ENCODE data around the gene LSM3. TPM values are rescaled to one million over a fixed set of nuclear protein-coding genes. Genes with fewer than 3 reads are reported as not detected.

Gene LSM3
- total RNA-seq, 5 donors from 2014 or later (not counting 1 experiment from before 2014, with no cell fraction given): 6.7 to 8.4 (median 7.3) TPM

- DNase-seq: no peak
- Mint-ChIP-seq H3K27me3 (no peaks in the 10 kb centered on the region), H3K27ac (no peak overlapping the region), H3K4me1 (peaks cover 40 to 43% (median 42%) of the 10 kb centered on the region in 3 donors), H3K9me3 (no peaks in the 10 kb centered on the region), H3K4me3 (no peak overlapping the region), H3K36me3 (peaks cover 56% of the 10 kb centered on the region)
- WGBS (ENCODE audit: insufficient coverage): 92% methylated on average over 2 of the region's 4 CpGs
- ChIA-PET CTCF (no interaction called here), POLR2A (no interaction called here)
- Histone ChIP-seq H3K27ac (ENCODE audit: low read length) (no peak overlapping the region), H3K4me3 (ENCODE audit: control insufficient read depth in 1 of 2, extremely low read depth in 1 of 2, low read length in 1 of 2) (no peak overlapping the region), H3K27me3 (replicated peaks in 1 of 2; ENCODE audit: control insufficient read depth in 2 of 2, extremely low read depth in 1 of 2, insufficient read depth in 2 of 2, low read length in 1 of 2) (no peaks in the 10 kb centered on the region), H3K4me1 (ENCODE audit: control insufficient read depth in 1 of 2, extremely low read depth in 1 of 2, insufficient read depth in 2 of 2, low read length in 2 of 2) (no peaks in the 10 kb centered on the region), H3K36me3 (ENCODE audit: control insufficient read depth in 2 of 2, extremely low read depth in 1 of 2, insufficient read depth in 1 of 2, low read length in 1 of 2) (peaks cover 0 to 33% of the 10 kb centered on the region in 2 donors), H3K9me3 (no peaks in the 10 kb centered on the region)
- ATAC-seq (replicated peaks in 1 of 4): no peak
Measured at GRCh38 chr3:14194865-14195264, 16.2 kb downstream of the LSM3 start.

GRCh38 chr3:14199641-14200040, 21.0 kb downstream of the LSM3 start:
- no peak overlapping the region for H3K4me3 Mint-ChIP-seq
- H3K36me3 ChIP-seq (ENCODE audit: control insufficient read depth in 2 of 2, extremely low read depth in 1 of 2, insufficient read depth in 1 of 2, low read length in 1 of 2): peaks cover 0 to 40% of the 10 kb centered on the region in 2 donors
- POLR2A ChIA-PET: no interaction called here

GRCh38 chr3:14200276-14200675, 21.7 kb downstream of the LSM3 start:
- H3K27ac ChIP-seq (ENCODE audit: low read length): no peak overlapping the region
- H3K9me3 ChIP-seq: no peaks in the 10 kb centered on the region
- CTCF ChIA-PET: interaction anchor here (0.6 to 1.9 kb wide), 5 partner anchors 12 to 308 kb away, joined by 3 to 7 read pairs (median 3); no protein-coding TSS in a partner anchor
- H3K27me3 Mint-ChIP-seq: no peaks in the 10 kb centered on the region
- H3K4me3 Mint-ChIP-seq: no peak overlapping the region
- no peak for ATAC-seq (replicated peaks in 1 of 4)
- peaks cover 4 to 5% (median 5%) of the 10 kb centered on the region in 3 donors for H3K4me1 Mint-ChIP-seq
- POLR2A ChIA-PET: no interaction called here
- WGBS (ENCODE audit: insufficient coverage): 100% methylated on average over 2 of the region's 4 CpGs
- peaks cover 0 to 37% of the 10 kb centered on the region in 2 donors for H3K36me3 ChIP-seq (ENCODE audit: control insufficient read depth in 2 of 2, extremely low read depth in 1 of 2, insufficient read depth in 1 of 2, low read length in 1 of 2)
- no peaks in the 10 kb centered on the region for H3K27me3 ChIP-seq (replicated peaks in 1 of 2; ENCODE audit: control insufficient read depth in 2 of 2, extremely low read depth in 1 of 2, insufficient read depth in 2 of 2, low read length in 1 of 2)
- DNase-seq: no peak
- H3K36me3 Mint-ChIP-seq: peaks cover 35% of the 10 kb centered on the region
- no peaks in the 10 kb centered on the region for H3K9me3 Mint-ChIP-seq
- no peak overlapping the region for H3K27ac Mint-ChIP-seq
- peaks cover 0 to 7% of the 10 kb centered on the region in 2 experiments for H3K4me1 ChIP-seq (ENCODE audit: control insufficient read depth in 1 of 2, extremely low read depth in 1 of 2, insufficient read depth in 2 of 2, low read length in 2 of 2)
- H3K4me3 ChIP-seq (ENCODE audit: control insufficient read depth in 1 of 2, extremely low read depth in 1 of 2, low read length in 1 of 2): no peak overlapping the region

More at GRCh38 chr3:14199641-14200040, 21.0 kb downstream of the LSM3 start:
- 100% methylated on average over 3 of the region's 4 CpGs for WGBS (ENCODE audit: insufficient coverage)
- H3K4me1 Mint-ChIP-seq: peaks cover 4 to 9% (median 9%) of the 10 kb centered on the region in 3 donors
- Histone ChIP-seq H3K27me3 (replicated peaks in 1 of 2; ENCODE audit: control insufficient read depth in 2 of 2, extremely low read depth in 1 of 2, insufficient read depth in 2 of 2, low read length in 1 of 2) (no peaks in the 10 kb centered on the region), H3K9me3 (no peaks in the 10 kb centered on the region), H3K27ac (ENCODE audit: low read length) (no peak overlapping the region), H3K4me1 (ENCODE audit: control insufficient read depth in 1 of 2, extremely low read depth in 1 of 2, insufficient read depth in 2 of 2, low read length in 2 of 2) (peaks cover 0 to 7% of the 10 kb centered on the region in 2 experiments), H3K4me3 (ENCODE audit: control insufficient read depth in 1 of 2, extremely low read depth in 1 of 2, low read length in 1 of 2) (no peak overlapping the region)
- H3K27ac Mint-ChIP-seq: no peak overlapping the region
- CTCF ChIA-PET: no interaction called here
- H3K9me3 Mint-ChIP-seq: no peaks in the 10 kb centered on the region
- ATAC-seq (replicated peaks in 1 of 4) (no peak), DNase-seq (no peak)
- H3K36me3 Mint-ChIP-seq: peaks cover 35% of the 10 kb centered on the region
- no peaks in the 10 kb centered on the region for H3K27me3 Mint-ChIP-seq

GRCh38 chr3:14200841-14201240, 22.2 kb downstream of the LSM3 start:
- H3K27ac Mint-ChIP-seq: no peak overlapping the region
- POLR2A ChIA-PET: interaction anchor here in 1 of 2 donors (0.5 kb wide), 1 partner anchor 10 kb away, joined by 5 read pairs; no protein-coding TSS in a partner anchor

GRCh38 chr3:14201940-14202684, 23.5 kb downstream of the LSM3 start:
- Mint-ChIP-seq H3K4me3 (no peak overlapping the region), H3K27ac (no peak overlapping the region), H3K9me3 (no peaks in the 10 kb centered on the region), H3K4me1 (peaks cover 4 to 5% (median 5%) of the 10 kb centered on the region in 3 donors), H3K36me3 (peaks cover 29% of the 10 kb centered on the region), H3K27me3 (no peaks in the 10 kb centered on the region)
- POLR2A ChIA-PET: interaction anchor here in 1 of 2 donors (0.6 kb wide), 1 partner anchor 8 kb away, joined by 6 read pairs; no protein-coding TSS in a partner anchor
- H3K9me3 ChIP-seq: no peaks in the 10 kb centered on the region
- CTCF ChIA-PET: interaction anchor here (1.9 to 2.1 kb wide), 2 partner anchors 265 to 306 kb away, joined by 7 read pairs; no protein-coding TSS in a partner anchor
- no peak for DNase-seq
- WGBS (ENCODE audit: insufficient coverage): 100% methylated on average over 5 of the region's 7 CpGs
- H3K27ac ChIP-seq (ENCODE audit: low read length): no peak overlapping the region
- H3K36me3 ChIP-seq (ENCODE audit: control insufficient read depth in 2 of 2, extremely low read depth in 1 of 2, insufficient read depth in 1 of 2, low read length in 1 of 2): peaks cover 0 to 25% of the 10 kb centered on the region in 2 donors
- ATAC-seq (replicated peaks in 1 of 4): no peak
- no peaks in the 10 kb centered on the region for H3K27me3 ChIP-seq (replicated peaks in 1 of 2; ENCODE audit: control insufficient read depth in 2 of 2, extremely low read depth in 1 of 2, insufficient read depth in 2 of 2, low read length in 1 of 2)
- H3K4me3 ChIP-seq (ENCODE audit: control insufficient read depth in 1 of 2, extremely low read depth in 1 of 2, low read length in 1 of 2): no peak overlapping the region
- H3K4me1 ChIP-seq (ENCODE audit: control insufficient read depth in 1 of 2, extremely low read depth in 1 of 2, insufficient read depth in 2 of 2, low read length in 2 of 2): peaks cover 0 to 7% of the 10 kb centered on the region in 2 experiments

More at GRCh38 chr3:14200841-14201240, 22.2 kb downstream of the LSM3 start:
- H3K36me3 Mint-ChIP-seq: peaks cover 35% of the 10 kb centered on the region
- CTCF ChIA-PET: interaction anchor here in 1 of 2 donors (0.6 to 1.9 kb wide), 3 partner anchors 12 to 305 kb away, joined by 3 to 7 read pairs (median 3); no protein-coding TSS in a partner anchor
- WGBS (ENCODE audit: insufficient coverage): 100% methylated on average over 1 of the region's 4 CpGs
- peaks cover 0 to 7% of the 10 kb centered on the region in 2 experiments for H3K4me1 ChIP-seq (ENCODE audit: control insufficient read depth in 1 of 2, extremely low read depth in 1 of 2, insufficient read depth in 2 of 2, low read length in 2 of 2)
- peaks cover 0 to 34% of the 10 kb centered on the region in 2 donors for H3K36me3 ChIP-seq (ENCODE audit: control insufficient read depth in 2 of 2, extremely low read depth in 1 of 2, insufficient read depth in 1 of 2, low read length in 1 of 2)
- H3K4me3 Mint-ChIP-seq: no peak overlapping the region
- no peak for ATAC-seq (replicated peaks in 1 of 4)
- H3K4me1 Mint-ChIP-seq: peaks cover 4 to 5% (median 5%) of the 10 kb centered on the region in 3 donors
- no peaks in the 10 kb centered on the region for H3K27me3 ChIP-seq (replicated peaks in 1 of 2; ENCODE audit: control insufficient read depth in 2 of 2, extremely low read depth in 1 of 2, insufficient read depth in 2 of 2, low read length in 1 of 2)
- H3K27me3 Mint-ChIP-seq: no peaks in the 10 kb centered on the region
- no peak overlapping the region for H3K27ac ChIP-seq (ENCODE audit: low read length)
- H3K9me3 ChIP-seq: no peaks in the 10 kb centered on the region
- H3K9me3 Mint-ChIP-seq: no peaks in the 10 kb centered on the region
- DNase-seq: no peak
- no peak overlapping the region for H3K4me3 ChIP-seq (ENCODE audit: control insufficient read depth in 1 of 2, extremely low read depth in 1 of 2, low read length in 1 of 2)

- H3K4me1 Mint-ChIP-seq: peaks cover 4 to 5% (median 5%) of the 10 kb centered on the region in 3 donors
- H3K27ac Mint-ChIP-seq: peak overlapping the region in 1 of 2 donors; percentile 64
- no peaks in the 10 kb centered on the region for H3K9me3 Mint-ChIP-seq
- H3K27me3 Mint-ChIP-seq: no peaks in the 10 kb centered on the region
- 80% methylated on average over 20 of the region's 23 CpGs for WGBS (ENCODE audit: insufficient coverage)
- H3K27me3 ChIP-seq (replicated peaks in 1 of 2; ENCODE audit: control insufficient read depth in 2 of 2, extremely low read depth in 1 of 2, insufficient read depth in 2 of 2, low read length in 1 of 2): no peaks in the 10 kb centered on the region
- H3K4me3 ChIP-seq (ENCODE audit: control insufficient read depth in 1 of 2, extremely low read depth in 1 of 2, low read length in 1 of 2): no peak overlapping the region
- peaks cover 0 to 7% of the 10 kb centered on the region in 2 experiments for H3K4me1 ChIP-seq (ENCODE audit: control insufficient read depth in 1 of 2, extremely low read depth in 1 of 2, insufficient read depth in 2 of 2, low read length in 2 of 2)
- ChIA-PET CTCF (interaction anchor here (0.5 to 2.1 kb wide), 18 partner anchors 7 to 718 kb away, joined by 3 to 15 read pairs (median 4); partner anchors contain the start of genes LSM3 (in 1 of the 2), SLC6A6 (in 1 of the 2) and XPC (in 1 of the 2)), POLR2A (interaction anchor here in 1 of 2 donors (0.5 to 0.6 kb wide), 2 partner anchors 192 to 954 kb away, joined by 3 to 6 read pairs; no protein-coding TSS in a partner anchor)
- H3K9me3 ChIP-seq: no peaks in the 10 kb centered on the region
- ATAC-seq (replicated peaks in 1 of 4) (no peak), DNase-seq (no peak)
- H3K27ac ChIP-seq (ENCODE audit: low read length): no peak overlapping the region
- peaks cover 0 to 18% of the 10 kb centered on the region in 2 donors for H3K36me3 ChIP-seq (ENCODE audit: control insufficient read depth in 2 of 2, extremely low read depth in 1 of 2, insufficient read depth in 1 of 2, low read length in 1 of 2)
- peaks cover 20% of the 10 kb centered on the region for H3K36me3 Mint-ChIP-seq
- H3K4me3 Mint-ChIP-seq: no peak overlapping the region
Measured at GRCh38 chr3:14202874-14203520, 24.4 kb downstream of the LSM3 start.
